AG04450 (cell line): ENCODE measurements around the gene TBP. TPM values are rescaled to one million over a fixed set of nuclear protein-coding genes. Genes with fewer than 3 reads are reported as not detected.
"Not testable (repeated sequence)": the region's sequence is repeated elsewhere in the genome, so short reads cannot be mapped to it uniquely, and the experiment has no call there.

Experiments
- CTCF ChIA-PET: fragments of 300-600, 350-600 bp; formaldehyde crosslinking; extraction: SDS; loops from one replicate; lab custom pipeline; 2022; ENCODE audit warnings: antibody characterized with exemption, inconsistent platforms; lab: Charles Lee
- POLR2A ChIA-PET: fragments of 350-600 bp; formaldehyde crosslinking; extraction: SDS; loops from one replicate; lab custom pipeline; 2021; ENCODE audit warnings: antibody characterized with exemption, inconsistent platforms; lab: Yijun Ruan, JAX
- DNase-seq: peaks from one replicate; pipeline ENCODE4 v3.0.0-alpha.2; 2011; ENCODE audit warnings: low read depth, low spot score
- H3K27ac ChIP-seq: one replicate; pipeline ENCODE4 v1.5.1; 2012; ENCODE audit warnings: low read depth, low read length, control low read depth
- H3K27me3 ChIP-seq: one replicate; pipeline ENCODE4 v1.6.0; 2012; ENCODE audit warnings: low read length; ENCODE audit not compliant: control insufficient read depth, insufficient read depth
- H3K4me3 ChIP-seq: 2 replicates; pipeline ENCODE4 v1.5.1; 2011; ENCODE audit warnings: mild to moderate bottlenecking, low read depth, low read length, control low read depth
- H3K9me3 ChIP-seq: 2 replicates; pipeline ENCODE4 v1.5.1; 2012; ENCODE audit warnings: low read length; ENCODE audit not compliant: control insufficient read depth, insufficient read depth
- CTCF ChIP-seq: IDR thresholded peaks from 2 replicates; pipeline ENCODE4 v1.5.1; 2011; ENCODE audit warnings: low read depth, low read length, control low read depth, inconsistent platforms
- polyA minus RNA-seq: library from RNA; depleted of rRNA, polyadenylated mRNA; stranded (reverse); fragments of >200 nt; gene quantifications from 2 replicates; pipeline ENCODE4 v1.2.3, GENCODE V29; 2011; rRNA and poly(A)+ RNA removed
- polyA plus RNA-seq: library from polyadenylated mRNA; depleted of rRNA; stranded (reverse); fragments of >200 nt; gene quantifications from 2 replicates; pipeline ENCODE4 v1.2.3, GENCODE V29; 2011; rRNA removed

Gene TBP
- polyA plus RNA-seq (12.4 and 14.3 TPM in 2 replicates), polyA minus RNA-seq (19.7 and 24.5 TPM in 2 replicates)

GRCh38 chr6:170554013-170554795 lies at the start of gene TBP:
Gene TBP (plus strand): TSS chr6:170554369. CDS start chr6:170557030, 2,661 bp downstream.
- CTCF ChIA-PET, result interaction anchor here (1.6 kb wide), 1 partner anchor 23 kb away, joined by 7 read pairs; no protein-coding TSS in a partner anchor
- Histone ChIP-seq H3K27me3 (no peaks in the 10 kb centered on the region), H3K4me3 (peak within 1 kb of the TSS; percentile 99), H3K9me3 (peaks cover 3% of the 10 kb centered on the region; the same call in 1 of the 2 replicates), H3K27ac (peak within 1 kb of the TSS; percentile 96)
- POLR2A ChIA-PET, result interaction anchor here (0.7 to 1.0 kb wide), 3 partner anchors 8 to 442 kb away, joined by 3 to 7 read pairs (median 4); partner anchors contain the start of gene PDCD2
- peak; percentile 96 for DNase-seq
- no peak for TF ChIP-seq CTCF

- DNase-seq, result no peak
- POLR2A ChIA-PET, result no interaction called here
- Histone ChIP-seq H3K27me3 (no peaks in the 10 kb centered on the region), H3K27ac (no peak overlapping the region), H3K9me3 (peaks cover 11% of the 10 kb centered on the region; the same call in 1 of the 2 replicates), H3K4me3 (no peak overlapping the region)
- TF ChIP-seq CTCF, result no peak
- CTCF ChIA-PET, result no interaction called here
Measured at GRCh38 chr6:170504479-170504878, 49.7 kb upstream of the TBP start.

- H3K4me3 ChIP-seq, result no peak overlapping the region
- no peak overlapping the region for H3K27ac ChIP-seq
- ChIA-PET CTCF (interaction anchor here (1.3 to 1.4 kb wide), 2 partner anchors 24 to 673 kb away, joined by 3 to 4 read pairs; no protein-coding TSS in a partner anchor), POLR2A (no interaction called here)
- no peaks in the 10 kb centered on the region for H3K27me3 ChIP-seq
- no peak for DNase-seq
- no peak for TF ChIP-seq CTCF
- peaks cover 11% of the 10 kb centered on the region; the same call in 1 of the 2 replicates for H3K9me3 ChIP-seq
Measured at GRCh38 chr6:170505306-170505705, 48.9 kb upstream of the TBP start.

- no peak for TF ChIP-seq CTCF
- H3K9me3 ChIP-seq, result peaks cover 11% of the 10 kb centered on the region
- DNase-seq, result no peak
- ChIA-PET CTCF (interaction anchor here (1.3 to 1.4 kb wide), 3 partner anchors 23 to 674 kb away, joined by 3 to 5 read pairs (median 4); no protein-coding TSS in a partner anchor), POLR2A (no interaction called here)
- H3K27ac ChIP-seq, result no peak overlapping the region
- no peak overlapping the region for H3K4me3 ChIP-seq
- H3K27me3 ChIP-seq, result no peaks in the 10 kb centered on the region
Measured at GRCh38 chr6:170506446-170506845, 47.7 kb upstream of the TBP start.

GRCh38 chr6:170507728-170508127 lies 46.4 kb upstream of the TBP start:
- CTCF ChIA-PET, result interaction anchor here (1.4 kb wide), 1 partner anchor 676 kb away, joined by 5 read pairs; no protein-coding TSS in a partner anchor
- H3K27me3 ChIP-seq, POLR2A ChIA-PET, H3K9me3 ChIP-seq, H3K27ac ChIP-seq, DNase-seq, H3K4me3 ChIP-seq: not testable (repeated sequence)

GRCh38 chr6:170508275-170508674 lies 45.9 kb upstream of the TBP start:
- H3K9me3 ChIP-seq, CTCF ChIA-PET, H3K27ac ChIP-seq, DNase-seq, POLR2A ChIA-PET, H3K4me3 ChIP-seq, H3K27me3 ChIP-seq: not testable (repeated sequence)

GRCh38 chr6:170508892-170509722 lies 45.1 kb upstream of the TBP start:
- H3K4me3 ChIP-seq, CTCF ChIA-PET, POLR2A ChIA-PET, H3K27ac ChIP-seq, DNase-seq, H3K27me3 ChIP-seq, H3K9me3 ChIP-seq: not testable (repeated sequence)
